ENCODE results near the gene PRKAR1A. TPM values are rescaled to one million over a fixed set of nuclear protein-coding genes. Genes with fewer than 3 reads are reported as not detected.

Gene PRKAR1A
- total and polyA plus RNA-seq, 2 of the 8 experiments (the other 6 are each of a cell fraction or from before 2014, with no cell fraction given) = 39.3 to 149 TPM

DNA sequence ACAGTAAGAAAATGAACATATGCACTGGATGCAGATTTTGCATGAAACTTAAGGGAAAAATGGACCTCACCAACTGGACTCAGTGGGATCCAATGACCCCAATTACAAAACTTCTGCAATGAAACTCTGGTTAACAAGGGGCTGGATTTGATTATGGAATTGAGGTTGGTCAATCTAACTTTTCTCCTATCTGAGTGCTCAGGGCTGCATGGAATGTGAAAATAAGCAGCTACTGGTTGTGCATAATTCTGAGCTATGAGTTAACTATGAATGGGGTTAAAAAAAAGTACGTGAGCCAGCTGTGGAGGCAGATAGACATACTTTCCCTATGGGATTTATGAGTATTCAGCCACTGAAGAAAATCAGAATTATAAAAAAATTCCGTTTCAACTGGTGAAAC lies 79.8 kb downstream of the PRKAR1A start:
- Histone ChIP-seq H3K27me3 (replicated peaks in 1 of 4; ENCODE audit: control insufficient read depth in 3 of 4, extremely low read depth in 1 of 4, insufficient read depth in 3 of 4, low read length in 3 of 4) (no peaks in the 10 kb centered on the region), H3K23ac (ENCODE audit: insufficient read length) (no peak overlapping the region), H4K5ac (ENCODE audit: insufficient read length, low read depth, low read length) (no peak overlapping the region), H3K4ac (replicated peaks; ENCODE audit: insufficient read length, low read depth, low read length) (no peak overlapping the region), H2AFZ (ENCODE audit: low read length) (no peak overlapping the region), H3K14ac (ENCODE audit: insufficient read length) (no peak overlapping the region), H2BK5ac (ENCODE audit: low read depth, low read length) (no peak overlapping the region), H2BK120ac (replicated peaks; ENCODE audit: low read depth, low read length) (no peak overlapping the region), H3K36me3 (ENCODE audit: control insufficient read depth in 2 of 4, insufficient read depth in 4 of 4, low read length in 3 of 4) (peaks cover 0 to 39% (median 5%) of the 10 kb centered on the region in 4 experiments; a peak in 3 of 8 replicates), H2BK12ac (ENCODE audit: low read depth, low read length) (no peak overlapping the region), H3K4me1 (replicated peaks in 1 of 4; ENCODE audit: control insufficient read depth in 3 of 4, insufficient read depth in 4 of 4, low read length in 3 of 4) (peaks cover 0 to 5% (median 1%) of the 10 kb centered on the region in 4 experiments; a peak in 3 of 7 replicates), H3K9me3 (ENCODE audit: insufficient read depth in 2 of 2, low read depth in 1 of 2, low read length in 1 of 2) (peaks cover 0 to 6% of the 10 kb centered on the region in 2 experiments; a peak in 1 of 4 replicates), H3K79me2 (ENCODE audit: control insufficient read depth in 1 of 2, insufficient read depth in 2 of 2, low read length in 2 of 2) (no peaks in the 10 kb centered on the region; a peak in 1 of 4 replicates), H2BK15ac (ENCODE audit: low read length) (no peak overlapping the region), H4K8ac (ENCODE audit: extremely low read depth, insufficient read depth, low read length) (no peak overlapping the region), H3K4me3 (ENCODE audit: extremely low read depth in 1 of 4, insufficient read depth in 2 of 4, low read depth in 3 of 4, low read length in 4 of 4) (peak overlapping the region in 1 of 4 experiments; percentile 39; a peak in 2 of 8 replicates), H3K18ac (ENCODE audit: extremely low read depth, low read length) (no peak overlapping the region), H3K79me1 (ENCODE audit: low read depth, low read length) (no peaks in the 10 kb centered on the region), H3K9ac (replicated peaks in 1 of 4; ENCODE audit: extremely low read depth in 1 of 4, low read depth in 3 of 4, low read length in 3 of 4) (no peak overlapping the region; a peak in 1 of 7 replicates), H4K20me1 (replicated peaks in 1 of 2; ENCODE audit: control insufficient read depth in 1 of 2, insufficient read depth in 2 of 2, low read length in 2 of 2) (no peaks in the 10 kb centered on the region), H2BK20ac (ENCODE audit: low read length) (no peak overlapping the region), H3K27ac (ENCODE audit: low read depth, low read length) (no peak overlapping the region), H3K56ac (replicated peaks; ENCODE audit: insufficient read length, low read depth, low read length) (no peak overlapping the region), H3K23me2 (ENCODE audit: low read depth, low read length) (no peaks in the 10 kb centered on the region), H4K91ac (replicated peaks; ENCODE audit: insufficient read length, low read length) (no peak overlapping the region), H2AK5ac (ENCODE audit: low read depth, low read length) (no peak overlapping the region), H3K4me2 (ENCODE audit: insufficient read depth in 1 of 2, low read depth in 2 of 2, low read length in 2 of 2) (peak overlapping the region; percentile 16 to 38; a peak in 3 of 4 replicates)
- DNase-seq (ENCODE audit: low read depth in 1 of 2, low spot score in 2 of 2) (no peak), FAIRE-seq (no peak)
- TF ChIP-seq POLR2AphosphoS5 (IDR thresholded peaks at IDR 0.05; ENCODE audit: low read depth, low read length) (no peak), RBBP5 (IDR thresholded peaks at IDR 0.05; ENCODE audit: borderline replicate concordance, low read depth, low read length) (no peak)
- POLR2A ChIA-PET (ENCODE audit: partially characterized antibody) = interaction anchor here (1.3 to 1.7 kb wide), 3 partner anchors 8 to 49 kb away, joined by 4 to 5 read pairs (median 4); partner anchors contain the start of gene FAM20A
- WGBS, 2 experiments (ENCODE audit: extremely low coverage in 1 of 2, insufficient coverage in 1 of 2, insufficient read length in 1 of 2, insufficient replicate concordance in 2 of 2, low coverage in 1 of 2, low lambda C conversion rate in 2 of 2, missing lambda C conversion rate in 1 of 2) = 89% methylated on average over 2 of the region's 2 CpGs; no CpG with 5 or more reads in 1 of the 2 experiments
- CTCF ChIA-PET (ENCODE audit: partially characterized antibody) = interaction anchor here (1.0 to 2.1 kb wide), 5 partner anchors 10 to 128 kb away, joined by 3 to 8 read pairs (median 3); partner anchors contain the start of gene FAM20A
